ENCODE results near the gene CCL1.

- TF ChIP-seq, protein P1, sequence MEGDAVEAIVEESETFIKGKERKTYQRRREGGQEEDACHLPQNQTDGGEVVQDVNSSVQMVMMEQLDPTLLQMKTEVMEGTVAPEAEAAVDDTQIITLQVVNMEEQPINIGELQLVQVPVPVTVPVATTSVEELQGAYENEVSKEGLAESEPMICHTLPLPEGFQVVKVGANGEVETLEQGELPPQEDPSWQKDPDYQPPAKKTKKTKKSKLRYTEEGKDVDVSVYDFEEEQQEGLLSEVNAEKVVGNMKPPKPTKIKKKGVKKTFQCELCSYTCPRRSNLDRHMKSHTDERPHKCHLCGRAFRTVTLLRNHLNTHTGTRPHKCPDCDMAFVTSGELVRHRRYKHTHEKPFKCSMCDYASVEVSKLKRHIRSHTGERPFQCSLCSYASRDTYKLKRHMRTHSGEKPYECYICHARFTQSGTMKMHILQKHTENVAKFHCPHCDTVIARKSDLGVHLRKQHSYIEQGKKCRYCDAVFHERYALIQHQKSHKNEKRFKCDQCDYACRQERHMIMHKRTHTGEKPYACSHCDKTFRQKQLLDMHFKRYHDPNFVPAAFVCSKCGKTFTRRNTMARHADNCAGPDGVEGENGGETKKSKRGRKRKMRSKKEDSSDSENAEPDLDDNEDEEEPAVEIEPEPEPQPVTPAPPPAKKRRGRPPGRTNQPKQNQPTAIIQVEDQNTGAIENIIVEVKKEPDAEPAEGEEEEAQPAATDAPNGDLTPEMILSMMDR (IDR thresholded peaks at IDR 0.05) = no peak
- TF ChIP-seq POLR2AphosphoS5 (IDR thresholded peaks at IDR 0.05; ENCODE audit: insufficient read depth in 1 of 2, low read depth in 1 of 2) (no peak), POLR2A (IDR thresholded peaks at IDR 0.05) (no peak)
Observed at GRCh38 chr17:34341916-34342315, 21.1 kb downstream of the CCL1 start.
